GM12878 (cell line): ENCODE results near the gene IPP.

Experiments used
- ASH2L ChIP-seq: fragments of 300-600, 200-600 bp; sonication (generic); IDR thresholded peaks from 2 replicates; pipeline ENCODE4 v1.6.1; 2017; ENCODE audit warnings: low read depth, mild to moderate bottlenecking, borderline replicate concordance
- BACH1 ChIP-seq: fragments of 450-650 bp; IDR thresholded peaks from 2 replicates; pipeline ENCODE4 v1.6.1; 2017; ENCODE audit warnings: mild to moderate bottlenecking, borderline replicate concordance
- CBFB ChIP-seq: IDR thresholded peaks from 2 replicates; pipeline ENCODE4 v1.6.1; 2016; ENCODE audit warnings: antibody characterized with exemption, low read depth
- EGR1 ChIP-seq, 2 experiments: IDR thresholded peaks; 1 replicate in 1 of 2; 2 replicates in 1 of 2; pipeline ENCODE4 v1.6.1; 2011 to 2012; ENCODE audit warnings: low read depth in 2 of 2, low read length in 2 of 2, borderline replicate concordance in 1 of 2, mild to moderate bottlenecking in 1 of 2, moderate library complexity in 1 of 2
- POLR2A ChIP-seq: IDR thresholded peaks from 2 replicates; pipeline ENCODE4 v1.6.1; 2011; ENCODE audit warnings: low read depth, mild to moderate bottlenecking, low read length
- RAD21 ChIP-seq: IDR thresholded peaks from 2 replicates; pipeline ENCODE4 v1.6.1; 2011; ENCODE audit warnings: mild to moderate bottlenecking, low read depth, low read length, moderate library complexity; ENCODE audit not compliant: insufficient read depth
- SPI1 ChIP-seq: IDR thresholded peaks from 2 replicates; pipeline ENCODE4 v1.6.1; 2011; ENCODE audit warnings: low read depth, mild to moderate bottlenecking, low read length, moderate library complexity, borderline replicate concordance; ENCODE audit not compliant: insufficient read depth
- ZNF274 ChIP-seq: IDR thresholded peaks from one replicate; pipeline ENCODE4 v1.8.0; 2011; ENCODE audit not compliant: insufficient read length, insufficient read depth
- TF ChIP-seq, protein P1 (sequence below), 3 experiments: IDR thresholded peaks in 2 of 3; conservative IDR thresholded peaks in 1 of 3; 2 replicates each; pipeline ENCODE4 v1.5.1; 2011; ENCODE audit warnings: low read depth in 3 of 3, low read length in 3 of 3, mild to moderate bottlenecking in 3 of 3, control low read depth in 2 of 3, moderate library complexity in 2 of 3, inconsistent platforms in 1 of 3, mixed read lengths in 1 of 3; ENCODE audit not compliant: control insufficient read depth in 2 of 3, insufficient read depth in 1 of 3; ENCODE audit errors: extremely low read depth in 1 of 3
- TF ChIP-seq, protein P2 (sequence below): IDR thresholded peaks from 2 replicates; pipeline ENCODE4 v1.6.1; 2012; ENCODE audit warnings: low read depth, low read length, improper control_type of control experiment
- TF ChIP-seq, protein P3 (sequence below): IDR thresholded peaks from 2 replicates; pipeline ENCODE4 v1.6.1; 2012; ENCODE audit warnings: mild to moderate bottlenecking, low read depth, low read length
- TF ChIP-seq, protein P4 (sequence below): fragments of 450-650 bp; IDR thresholded peaks from 2 replicates; pipeline ENCODE4 v1.6.1; 2017; ENCODE audit warnings: antibody characterized with exemption, mild to moderate bottlenecking, moderate library complexity

DNA sequence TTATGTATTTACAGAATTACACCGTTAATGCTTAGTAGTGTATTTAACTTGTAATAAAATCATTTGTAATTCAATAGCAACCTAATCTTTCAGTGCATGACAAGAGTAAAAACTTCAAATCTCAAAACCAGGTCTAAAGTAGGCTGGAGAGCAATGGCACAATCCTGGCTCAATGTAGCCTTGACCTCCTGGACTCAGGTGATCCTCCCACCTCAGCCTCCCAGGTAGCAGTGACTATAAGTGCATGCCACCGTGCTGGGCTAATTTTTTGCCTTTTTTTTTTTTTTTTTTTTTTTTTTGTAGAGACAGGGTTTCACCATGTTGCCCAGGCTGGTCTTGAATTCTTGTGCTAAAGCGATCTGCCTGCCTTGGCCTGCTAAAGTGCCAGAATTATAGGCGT is 11.3 kb downstream of the IPP start:
- TF ChIP-seq POLR2A (no peak), RAD21 (no peak), EGR1 (IDR thresholded peaks at IDR 0.05; ENCODE audit: borderline replicate concordance in 1 of 2, low read depth in 2 of 2, low read length in 2 of 2) (no peak), CBFB (no peak), BACH1 (no peak), ASH2L (no peak), ZNF274 (no peak), SPI1 (no peak)
- TF ChIP-seq, protein P1, sequence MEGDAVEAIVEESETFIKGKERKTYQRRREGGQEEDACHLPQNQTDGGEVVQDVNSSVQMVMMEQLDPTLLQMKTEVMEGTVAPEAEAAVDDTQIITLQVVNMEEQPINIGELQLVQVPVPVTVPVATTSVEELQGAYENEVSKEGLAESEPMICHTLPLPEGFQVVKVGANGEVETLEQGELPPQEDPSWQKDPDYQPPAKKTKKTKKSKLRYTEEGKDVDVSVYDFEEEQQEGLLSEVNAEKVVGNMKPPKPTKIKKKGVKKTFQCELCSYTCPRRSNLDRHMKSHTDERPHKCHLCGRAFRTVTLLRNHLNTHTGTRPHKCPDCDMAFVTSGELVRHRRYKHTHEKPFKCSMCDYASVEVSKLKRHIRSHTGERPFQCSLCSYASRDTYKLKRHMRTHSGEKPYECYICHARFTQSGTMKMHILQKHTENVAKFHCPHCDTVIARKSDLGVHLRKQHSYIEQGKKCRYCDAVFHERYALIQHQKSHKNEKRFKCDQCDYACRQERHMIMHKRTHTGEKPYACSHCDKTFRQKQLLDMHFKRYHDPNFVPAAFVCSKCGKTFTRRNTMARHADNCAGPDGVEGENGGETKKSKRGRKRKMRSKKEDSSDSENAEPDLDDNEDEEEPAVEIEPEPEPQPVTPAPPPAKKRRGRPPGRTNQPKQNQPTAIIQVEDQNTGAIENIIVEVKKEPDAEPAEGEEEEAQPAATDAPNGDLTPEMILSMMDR (IDR thresholded peaks at IDR 0.05 in 2 of 3, conservative IDR thresholded peaks at IDR 0.05 in 1 of 3; ENCODE audit: control insufficient read depth in 2 of 3, extremely low read depth in 1 of 3, insufficient read depth in 1 of 3, low read depth in 3 of 3, low read length in 3 of 3) = no peak
- TF ChIP-seq, protein P2, sequence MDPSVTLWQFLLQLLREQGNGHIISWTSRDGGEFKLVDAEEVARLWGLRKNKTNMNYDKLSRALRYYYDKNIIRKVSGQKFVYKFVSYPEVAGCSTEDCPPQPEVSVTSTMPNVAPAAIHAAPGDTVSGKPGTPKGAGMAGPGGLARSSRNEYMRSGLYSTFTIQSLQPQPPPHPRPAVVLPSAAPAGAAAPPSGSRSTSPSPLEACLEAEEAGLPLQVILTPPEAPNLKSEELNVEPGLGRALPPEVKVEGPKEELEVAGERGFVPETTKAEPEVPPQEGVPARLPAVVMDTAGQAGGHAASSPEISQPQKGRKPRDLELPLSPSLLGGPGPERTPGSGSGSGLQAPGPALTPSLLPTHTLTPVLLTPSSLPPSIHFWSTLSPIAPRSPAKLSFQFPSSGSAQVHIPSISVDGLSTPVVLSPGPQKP = no peak
- TF ChIP-seq, protein P3, sequence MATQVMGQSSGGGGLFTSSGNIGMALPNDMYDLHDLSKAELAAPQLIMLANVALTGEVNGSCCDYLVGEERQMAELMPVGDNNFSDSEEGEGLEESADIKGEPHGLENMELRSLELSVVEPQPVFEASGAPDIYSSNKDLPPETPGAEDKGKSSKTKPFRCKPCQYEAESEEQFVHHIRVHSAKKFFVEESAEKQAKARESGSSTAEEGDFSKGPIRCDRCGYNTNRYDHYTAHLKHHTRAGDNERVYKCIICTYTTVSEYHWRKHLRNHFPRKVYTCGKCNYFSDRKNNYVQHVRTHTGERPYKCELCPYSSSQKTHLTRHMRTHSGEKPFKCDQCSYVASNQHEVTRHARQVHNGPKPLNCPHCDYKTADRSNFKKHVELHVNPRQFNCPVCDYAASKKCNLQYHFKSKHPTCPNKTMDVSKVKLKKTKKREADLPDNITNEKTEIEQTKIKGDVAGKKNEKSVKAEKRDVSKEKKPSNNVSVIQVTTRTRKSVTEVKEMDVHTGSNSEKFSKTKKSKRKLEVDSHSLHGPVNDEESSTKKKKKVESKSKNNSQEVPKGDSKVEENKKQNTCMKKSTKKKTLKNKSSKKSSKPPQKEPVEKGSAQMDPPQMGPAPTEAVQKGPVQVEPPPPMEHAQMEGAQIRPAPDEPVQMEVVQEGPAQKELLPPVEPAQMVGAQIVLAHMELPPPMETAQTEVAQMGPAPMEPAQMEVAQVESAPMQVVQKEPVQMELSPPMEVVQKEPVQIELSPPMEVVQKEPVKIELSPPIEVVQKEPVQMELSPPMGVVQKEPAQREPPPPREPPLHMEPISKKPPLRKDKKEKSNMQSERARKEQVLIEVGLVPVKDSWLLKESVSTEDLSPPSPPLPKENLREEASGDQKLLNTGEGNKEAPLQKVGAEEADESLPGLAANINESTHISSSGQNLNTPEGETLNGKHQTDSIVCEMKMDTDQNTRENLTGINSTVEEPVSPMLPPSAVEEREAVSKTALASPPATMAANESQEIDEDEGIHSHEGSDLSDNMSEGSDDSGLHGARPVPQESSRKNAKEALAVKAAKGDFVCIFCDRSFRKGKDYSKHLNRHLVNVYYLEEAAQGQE = no peak
- TF ChIP-seq, protein P4, sequence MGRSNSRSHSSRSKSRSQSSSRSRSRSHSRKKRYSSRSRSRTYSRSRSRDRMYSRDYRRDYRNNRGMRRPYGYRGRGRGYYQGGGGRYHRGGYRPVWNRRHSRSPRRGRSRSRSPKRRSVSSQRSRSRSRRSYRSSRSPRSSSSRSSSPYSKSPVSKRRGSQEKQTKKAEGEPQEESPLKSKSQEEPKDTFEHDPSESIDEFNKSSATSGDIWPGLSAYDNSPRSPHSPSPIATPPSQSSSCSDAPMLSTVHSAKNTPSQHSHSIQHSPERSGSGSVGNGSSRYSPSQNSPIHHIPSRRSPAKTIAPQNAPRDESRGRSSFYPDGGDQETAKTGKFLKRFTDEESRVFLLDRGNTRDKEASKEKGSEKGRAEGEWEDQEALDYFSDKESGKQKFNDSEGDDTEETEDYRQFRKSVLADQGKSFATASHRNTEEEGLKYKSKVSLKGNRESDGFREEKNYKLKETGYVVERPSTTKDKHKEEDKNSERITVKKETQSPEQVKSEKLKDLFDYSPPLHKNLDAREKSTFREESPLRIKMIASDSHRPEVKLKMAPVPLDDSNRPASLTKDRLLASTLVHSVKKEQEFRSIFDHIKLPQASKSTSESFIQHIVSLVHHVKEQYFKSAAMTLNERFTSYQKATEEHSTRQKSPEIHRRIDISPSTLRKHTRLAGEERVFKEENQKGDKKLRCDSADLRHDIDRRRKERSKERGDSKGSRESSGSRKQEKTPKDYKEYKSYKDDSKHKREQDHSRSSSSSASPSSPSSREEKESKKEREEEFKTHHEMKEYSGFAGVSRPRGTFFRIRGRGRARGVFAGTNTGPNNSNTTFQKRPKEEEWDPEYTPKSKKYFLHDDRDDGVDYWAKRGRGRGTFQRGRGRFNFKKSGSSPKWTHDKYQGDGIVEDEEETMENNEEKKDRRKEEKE = no peak
